AG08396 (cell line): ENCODE measurements around the gene TADA2A.

Experiments
- DNase-seq: peaks from one replicate; pipeline ENCODE4 v3.0.0; 2012; ENCODE audit warnings: low spot score, mixed read lengths

Gene TADA2A

GRCh38 chr17:37406635-37407461 lies at the start of gene TADA2A, which contains the start of gene ACACA:
Gene TADA2A, plus strand, starts transcription at chr17:37406886. Its CDS starts 4,480 bp downstream, at chr17:37411366.
Gene ACACA, minus strand, starts transcription at chr17:37406836. Its CDS starts 537 bp downstream, at chr17:37406299.
- DNase-seq: peak; percentile 97

- peak; percentile 68 for DNase-seq
Measured at GRCh38 chr17:37358098-37358829, 48.4 kb upstream of the TADA2A start.

- DNase-seq: peak; percentile 99
Measured at GRCh38 chr17:37358830-37359681, 47.6 kb upstream of the TADA2A start.

- DNase-seq: peak; percentile 29
Measured at GRCh38 chr17:37359682-37360188, 47.0 kb upstream of the TADA2A start.

GRCh38 chr17:37360632-37361031 lies 46.1 kb upstream of the TADA2A start:
- DNase-seq: peak; percentile 9

- no peak for DNase-seq
Measured at GRCh38 chr17:37361543-37361942, 45.1 kb upstream of the TADA2A start.

- no peak for DNase-seq
Measured at GRCh38 chr17:37365589-37365988, 41.1 kb upstream of the TADA2A start.

GRCh38 chr17:37368577-37368976 lies 38.1 kb upstream of the TADA2A start:
- peak; percentile 11 for DNase-seq

GRCh38 chr17:37373530-37374159 lies 33.0 kb upstream of the TADA2A start:
- peak; percentile 71 for DNase-seq

GRCh38 chr17:37375706-37376105 lies 31.0 kb upstream of the TADA2A start, which contains the start of gene C17orf78:
Gene C17orf78, plus strand, starts transcription at chr17:37375985. Its CDS starts 108 bp downstream, at chr17:37376093.
- DNase-seq: no peak

GRCh38 chr17:37382056-37382455 lies 24.6 kb upstream of the TADA2A start:
- DNase-seq: no peak

- DNase-seq: no peak
Measured at GRCh38 chr17:37384560-37385149, 22.0 kb upstream of the TADA2A start.

- DNase-seq: no peak
Measured at GRCh38 chr17:37385474-37385990, 21.2 kb upstream of the TADA2A start.

- DNase-seq: no peak
Measured at GRCh38 chr17:37386462-37386861, 20.2 kb upstream of the TADA2A start.

GRCh38 chr17:37388266-37388665 lies 18.4 kb upstream of the TADA2A start:
- DNase-seq: peak; percentile 32

GRCh38 chr17:37389160-37389559 lies 17.5 kb upstream of the TADA2A start:
- no peak for DNase-seq

GRCh38 chr17:37391146-37391545 lies 15.5 kb upstream of the TADA2A start:
- DNase-seq: no peak

GRCh38 chr17:37392024-37392590 lies 14.6 kb upstream of the TADA2A start:
- DNase-seq: peak; percentile 17

- DNase-seq: no peak
Measured at GRCh38 chr17:37393352-37393751, 13.3 kb upstream of the TADA2A start.

- no peak for DNase-seq
Measured at GRCh38 chr17:37399265-37399803, 7.4 kb upstream of the TADA2A start.
